ENCODE data around the gene CCNC.

DNA sequence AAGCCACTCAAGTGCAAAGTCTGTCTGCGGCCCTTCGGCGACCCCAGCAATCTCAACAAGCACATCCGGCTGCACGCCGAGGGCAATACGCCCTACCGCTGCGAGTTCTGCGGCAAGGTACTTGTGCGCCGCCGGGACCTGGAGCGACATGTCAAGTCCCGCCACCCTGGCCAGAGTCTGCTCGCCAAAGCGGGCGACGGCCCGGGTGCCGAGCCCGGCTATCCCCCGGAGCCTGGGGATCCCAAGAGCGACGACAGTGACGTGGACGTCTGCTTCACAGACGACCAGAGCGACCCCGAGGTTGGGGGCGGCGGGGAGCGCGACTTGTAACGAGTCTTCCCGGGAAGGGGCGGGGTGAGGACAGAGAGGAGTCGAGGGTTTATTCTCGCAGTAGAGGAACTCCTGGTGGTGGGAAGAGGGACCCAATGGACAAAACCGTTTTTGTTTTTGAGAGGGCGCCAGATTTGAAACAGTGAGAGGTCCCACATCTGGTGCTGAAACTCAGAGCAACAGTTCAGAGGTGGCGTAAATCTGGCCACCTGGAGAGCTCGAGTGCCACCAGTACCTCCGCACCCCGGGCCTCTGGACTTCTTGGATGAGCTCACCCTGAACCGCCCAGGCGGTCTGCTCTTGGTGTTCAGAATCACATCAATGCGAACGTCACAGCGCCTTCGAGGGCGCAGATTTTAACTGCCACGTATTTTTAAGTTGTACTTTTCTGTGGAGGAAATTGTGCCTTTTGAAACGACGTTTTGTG is 46.1 kb upstream of the CCNC start:
- TF ChIP-seq, protein P1, sequence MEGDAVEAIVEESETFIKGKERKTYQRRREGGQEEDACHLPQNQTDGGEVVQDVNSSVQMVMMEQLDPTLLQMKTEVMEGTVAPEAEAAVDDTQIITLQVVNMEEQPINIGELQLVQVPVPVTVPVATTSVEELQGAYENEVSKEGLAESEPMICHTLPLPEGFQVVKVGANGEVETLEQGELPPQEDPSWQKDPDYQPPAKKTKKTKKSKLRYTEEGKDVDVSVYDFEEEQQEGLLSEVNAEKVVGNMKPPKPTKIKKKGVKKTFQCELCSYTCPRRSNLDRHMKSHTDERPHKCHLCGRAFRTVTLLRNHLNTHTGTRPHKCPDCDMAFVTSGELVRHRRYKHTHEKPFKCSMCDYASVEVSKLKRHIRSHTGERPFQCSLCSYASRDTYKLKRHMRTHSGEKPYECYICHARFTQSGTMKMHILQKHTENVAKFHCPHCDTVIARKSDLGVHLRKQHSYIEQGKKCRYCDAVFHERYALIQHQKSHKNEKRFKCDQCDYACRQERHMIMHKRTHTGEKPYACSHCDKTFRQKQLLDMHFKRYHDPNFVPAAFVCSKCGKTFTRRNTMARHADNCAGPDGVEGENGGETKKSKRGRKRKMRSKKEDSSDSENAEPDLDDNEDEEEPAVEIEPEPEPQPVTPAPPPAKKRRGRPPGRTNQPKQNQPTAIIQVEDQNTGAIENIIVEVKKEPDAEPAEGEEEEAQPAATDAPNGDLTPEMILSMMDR (conservative IDR thresholded peaks at IDR 0.05 in 1 of 2, IDR thresholded peaks at IDR 0.05 in 1 of 2; ENCODE audit: extremely low read depth in 1 of 2, insufficient read depth in 1 of 2, low read depth in 1 of 2, low read length in 2 of 2), result no peak
- TF ChIP-seq EZH2 (IDR thresholded peaks at IDR 0.05; ENCODE audit: borderline replicate concordance, low read length), result peak; percentile 14

Measured in mammary epithelial cell (primary cell).